H9 (cell line): ENCODE data around the gene CYB561D1. TPM values are rescaled to one million over a fixed set of nuclear protein-coding genes. Genes with fewer than 3 reads are reported as not detected.

Experiments
- DNase-seq: peaks from one replicate; pipeline ENCODE4 v3.0.0-alpha.2; 2017
- H2AFZ ChIP-seq: one replicate; pipeline ENCODE4 v1.6.1; 2013; ENCODE audit warnings: mild to moderate bottlenecking, low read length, control low read depth, moderate library complexity
- H2AK5ac ChIP-seq: 2 replicates; pipeline ENCODE4 v1.6.1; 2013; ENCODE audit warnings: low read length, control low read depth, mixed read lengths; ENCODE audit not compliant: insufficient read length
- H2BK120ac ChIP-seq: one replicate; pipeline ENCODE4 v1.6.1; 2013; ENCODE audit warnings: low read depth, mild to moderate bottlenecking, low read length, control low read depth, inconsistent platforms; ENCODE audit not compliant: poor library complexity, severe bottlenecking
- H2BK12ac ChIP-seq: 2 replicates; pipeline ENCODE4 v1.6.1; 2013; ENCODE audit warnings: low read length, control low read depth, mixed read lengths, low read depth; ENCODE audit not compliant: insufficient read length
- H2BK15ac ChIP-seq: 2 replicates; pipeline ENCODE4 v1.6.1; 2013; ENCODE audit warnings: low read depth, low read length, control low read depth
- H2BK20ac ChIP-seq: one replicate; pipeline ENCODE4 v1.6.1; 2013; ENCODE audit warnings: low read depth, mild to moderate bottlenecking, low read length, control low read depth, inconsistent platforms; ENCODE audit not compliant: poor library complexity, severe bottlenecking
- H2BK5ac ChIP-seq: 2 replicates; pipeline ENCODE4 v1.6.1; 2013; ENCODE audit warnings: low read length, control low read depth, mixed read lengths; ENCODE audit not compliant: insufficient read length
- H3K14ac ChIP-seq: 2 replicates; pipeline ENCODE4 v1.6.1; 2013; ENCODE audit warnings: low read length, control low read depth; ENCODE audit not compliant: insufficient read depth
- H3K18ac ChIP-seq: 2 replicates; pipeline ENCODE4 v1.6.1; 2013; ENCODE audit warnings: low read depth, mild to moderate bottlenecking, mixed read lengths, low read length, control low read depth; ENCODE audit not compliant: insufficient read length
- H3K23ac ChIP-seq: 2 replicates; pipeline ENCODE4 v1.6.1; 2013; ENCODE audit warnings: low read length, control low read depth, mixed read lengths, low read depth; ENCODE audit not compliant: insufficient read length
- H3K23me2 ChIP-seq: 2 replicates; pipeline ENCODE4 v1.6.1; 2013; ENCODE audit warnings: low read depth, mild to moderate bottlenecking, mixed read lengths, low read length, control low read depth; ENCODE audit not compliant: insufficient read length, poor library complexity, severe bottlenecking
- H3K27ac ChIP-seq: 2 replicates; pipeline ENCODE4 v1.5.1; 2013; ENCODE audit warnings: low read length, control low read depth, mixed read lengths, low read depth; ENCODE audit not compliant: insufficient read length
- H3K27me3 ChIP-seq: 2 replicates; pipeline ENCODE4 v1.6.1; 2013; ENCODE audit warnings: low read length, control low read depth, inconsistent platforms; ENCODE audit not compliant: insufficient read depth
- H3K4ac ChIP-seq: 2 replicates; pipeline ENCODE4 v1.6.1; 2013; ENCODE audit warnings: low read depth, mild to moderate bottlenecking, control low read depth, inconsistent platforms, low read length, moderate library complexity
- H3K4me1 ChIP-seq: 2 replicates; pipeline ENCODE4 v1.6.1; 2013; ENCODE audit warnings: low read length, control low read depth, inconsistent platforms; ENCODE audit not compliant: insufficient read depth
- H3K4me2 ChIP-seq: 2 replicates; pipeline ENCODE4 v1.6.1; 2013; ENCODE audit warnings: low read length, control low read depth, mixed read lengths; ENCODE audit not compliant: insufficient read length, insufficient read depth
- H3K56ac ChIP-seq: 2 replicates; pipeline ENCODE4 v1.6.1; 2013; ENCODE audit warnings: low read depth, mild to moderate bottlenecking, mixed read lengths, low read length, control low read depth; ENCODE audit not compliant: insufficient read length
- H3K79me1 ChIP-seq: 2 replicates; pipeline ENCODE4 v1.6.1; 2013; ENCODE audit warnings: low read depth, mild to moderate bottlenecking, moderate library complexity, low read length, control low read depth, inconsistent platforms; ENCODE audit not compliant: insufficient read depth, poor library complexity, severe bottlenecking
- H3K79me2 ChIP-seq: 2 replicates; pipeline ENCODE4 v1.6.1; 2013; ENCODE audit warnings: low read length, control low read depth, inconsistent platforms; ENCODE audit not compliant: insufficient read depth
- H3K9ac ChIP-seq: 2 replicates; pipeline ENCODE4 v1.6.1; 2013; ENCODE audit warnings: low read length, control low read depth, mixed read lengths; ENCODE audit not compliant: insufficient read length; ENCODE audit errors: extremely low read depth
- H3K9me3 ChIP-seq: one replicate; pipeline ENCODE4 v1.6.1; 2013; ENCODE audit warnings: low read depth, low read length, inconsistent platforms; ENCODE audit not compliant: control insufficient read depth
- H3T11ph ChIP-seq: one replicate; pipeline ENCODE4 v1.6.1; 2013; ENCODE audit warnings: mild to moderate bottlenecking, low read length, control low read depth, inconsistent platforms
- H4K20me1 ChIP-seq: one replicate; pipeline ENCODE4 v1.6.1; 2013; ENCODE audit not compliant: control insufficient read depth, insufficient read length, insufficient read depth
- H4K5ac ChIP-seq: 2 replicates; pipeline ENCODE4 v1.6.1; 2013; ENCODE audit warnings: low read depth, mild to moderate bottlenecking, mixed read lengths, low read length, control low read depth; ENCODE audit not compliant: insufficient read length
- H4K8ac ChIP-seq: replicated peaks from 2 replicates; pipeline ENCODE4 v1.6.1; 2013; ENCODE audit warnings: low read length, control low read depth, mixed read lengths, low read depth; ENCODE audit not compliant: insufficient read length
- H4K91ac ChIP-seq: 2 replicates; pipeline ENCODE4 v1.6.1; 2013; ENCODE audit warnings: low read depth, mild to moderate bottlenecking, moderate library complexity, mixed read lengths, low read length, control low read depth; ENCODE audit not compliant: insufficient read length
- H3K27ac Mint-ChIP-seq, 3 experiments: 2 replicates in 2 of 3; 3 replicates in 1 of 3; pipeline ENCODE4 v1.8.0; 2020 to 2021; ENCODE audit warnings: mixed read lengths in 3 of 3, mild to moderate bottlenecking in 1 of 3, moderate library complexity in 1 of 3
- H3K27me3 Mint-ChIP-seq: 2 replicates; pipeline ENCODE4 v1.8.0; 2021; ENCODE audit warnings: low read depth, mild to moderate bottlenecking, moderate library complexity, mixed read lengths
- H3K36me3 Mint-ChIP-seq, 3 experiments: 2 replicates in 2 of 3; 3 replicates in 1 of 3; pipeline ENCODE4 v1.8.0; 2020 to 2021; ENCODE audit warnings: low read depth in 3 of 3, mixed read lengths in 3 of 3; ENCODE audit not compliant: insufficient read depth in 1 of 3
- H3K4me1 Mint-ChIP-seq, 2 experiments: 2 replicates each; pipeline ENCODE4 v1.8.0; 2020; ENCODE audit warnings: mixed read lengths in 2 of 2
- H3K4me3 Mint-ChIP-seq, 2 experiments: 2 replicates in 1 of 2; 3 replicates in 1 of 2; pipeline ENCODE4 v1.8.0; 2020 to 2021; ENCODE audit warnings: mild to moderate bottlenecking in 2 of 2, mixed read lengths in 2 of 2, moderate library complexity in 1 of 2
- H3K9me3 Mint-ChIP-seq, 2 experiments: 2 replicates in 1 of 2; 3 replicates in 1 of 2; pipeline ENCODE4 v1.8.0; 2020; ENCODE audit warnings: mild to moderate bottlenecking in 2 of 2, mixed read lengths in 2 of 2, moderate library complexity in 1 of 2
- WGBS: extraction: QIAGEN DNeasy Blood & Tissue Kit; methylation state at CpG from one replicate; pipeline ENCODE4 v1.1.7; 2013; ENCODE audit warnings: missing lambda C conversion rate, low lambda C conversion rate, mixed read lengths; ENCODE audit not compliant: insufficient read length; ENCODE audit errors: extremely low coverage; 5-methylcytosine and 5-hydroxymethylcytosine counted together
- total RNA-seq: library from RNA; stranded (reverse); gene quantifications from 2 replicates; pipeline ENCODE4 v1.2.1, GENCODE V29; 2021
- TF ChIP-seq, protein P1 (sequence below): fragments of 200-600 bp; sonication (generic); conservative IDR thresholded peaks from 3 replicates; pipeline ENCODE4 v1.8.0; 2021; ENCODE audit warnings: antibody characterized with exemption, mild to moderate bottlenecking

CYB561D1 gene
- total RNA-seq, 1 experiment from 2014 or later = 6.5 TPM

DNA sequence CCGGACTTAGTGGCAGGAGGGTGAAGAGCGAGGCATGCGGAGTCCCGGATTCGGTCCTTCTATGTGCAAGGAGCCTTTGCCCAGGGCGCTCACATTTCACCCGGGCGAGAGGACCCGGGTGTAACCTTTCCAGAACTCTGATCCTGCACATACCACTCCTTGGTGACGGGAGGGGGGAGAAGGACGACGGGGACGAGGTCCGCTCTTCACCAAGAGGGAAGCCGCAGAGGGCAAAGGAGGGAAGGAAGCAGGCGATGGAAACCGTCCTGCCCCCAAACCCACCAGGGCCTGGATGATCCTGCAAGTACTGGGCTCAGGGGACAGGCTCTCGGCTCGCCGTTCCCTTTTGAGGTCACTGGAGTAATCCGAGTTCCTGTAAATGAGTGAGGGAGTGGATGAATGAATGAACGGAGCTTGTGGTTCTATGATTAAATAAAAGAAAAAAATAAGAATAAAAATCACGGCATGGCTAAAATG lies 26.6 kb upstream of the CYB561D1 start:
- no peak overlapping the region for H4K91ac ChIP-seq
- no peak overlapping the region for H3K27ac Mint-ChIP-seq
- no peak overlapping the region for H4K8ac ChIP-seq
- peaks cover 21 to 22% of the 10 kb centered on the region in 2 experiments for H3K4me1 Mint-ChIP-seq
- H4K5ac ChIP-seq = no peak overlapping the region
- H3K23me2 ChIP-seq = peaks cover 15% of the 10 kb centered on the region
- peaks cover 14% of the 10 kb centered on the region; the same call in 1 of the 2 replicates for H3K27me3 ChIP-seq
- no peak overlapping the region for H3K9ac ChIP-seq
- H3K4me1 ChIP-seq = no peaks in the 10 kb centered on the region; the same call in 1 of the 2 replicates
- H3K4me3 Mint-ChIP-seq = peak overlapping the region; percentile 66 to 82
- H2BK12ac ChIP-seq = no peak overlapping the region
- no peaks in the 10 kb centered on the region for H3K9me3 ChIP-seq
- H3K36me3 Mint-ChIP-seq = no peaks in the 10 kb centered on the region
- H3K27ac ChIP-seq = no peak overlapping the region
- H3K14ac ChIP-seq = no peak overlapping the region; the same call in 1 of the 2 replicates
- no peaks in the 10 kb centered on the region for H3K79me2 ChIP-seq
- H3K56ac ChIP-seq = no peak overlapping the region
- no peak overlapping the region for H2BK120ac ChIP-seq
- no peak overlapping the region for H2BK5ac ChIP-seq
- peak overlapping the region; percentile 67 for H3K4me2 ChIP-seq
- no peaks in the 10 kb centered on the region for H4K20me1 ChIP-seq
- peaks cover 79% of the 10 kb centered on the region for H3K27me3 Mint-ChIP-seq
- no peak overlapping the region for H2BK15ac ChIP-seq
- H3K23ac ChIP-seq = no peak overlapping the region
- DNase-seq = peak; percentile 49
- H3K4ac ChIP-seq = no peak overlapping the region
- peaks cover 0 to 3% of the 10 kb centered on the region in 2 experiments; a peak in 1 of 5 replicates for H3K9me3 Mint-ChIP-seq
- no peak overlapping the region for H3K18ac ChIP-seq
- TF ChIP-seq, protein P1, sequence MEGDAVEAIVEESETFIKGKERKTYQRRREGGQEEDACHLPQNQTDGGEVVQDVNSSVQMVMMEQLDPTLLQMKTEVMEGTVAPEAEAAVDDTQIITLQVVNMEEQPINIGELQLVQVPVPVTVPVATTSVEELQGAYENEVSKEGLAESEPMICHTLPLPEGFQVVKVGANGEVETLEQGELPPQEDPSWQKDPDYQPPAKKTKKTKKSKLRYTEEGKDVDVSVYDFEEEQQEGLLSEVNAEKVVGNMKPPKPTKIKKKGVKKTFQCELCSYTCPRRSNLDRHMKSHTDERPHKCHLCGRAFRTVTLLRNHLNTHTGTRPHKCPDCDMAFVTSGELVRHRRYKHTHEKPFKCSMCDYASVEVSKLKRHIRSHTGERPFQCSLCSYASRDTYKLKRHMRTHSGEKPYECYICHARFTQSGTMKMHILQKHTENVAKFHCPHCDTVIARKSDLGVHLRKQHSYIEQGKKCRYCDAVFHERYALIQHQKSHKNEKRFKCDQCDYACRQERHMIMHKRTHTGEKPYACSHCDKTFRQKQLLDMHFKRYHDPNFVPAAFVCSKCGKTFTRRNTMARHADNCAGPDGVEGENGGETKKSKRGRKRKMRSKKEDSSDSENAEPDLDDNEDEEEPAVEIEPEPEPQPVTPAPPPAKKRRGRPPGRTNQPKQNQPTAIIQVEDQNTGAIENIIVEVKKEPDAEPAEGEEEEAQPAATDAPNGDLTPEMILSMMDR = no peak
- no CpG with 5 or more reads among the region's 23 CpGs for WGBS
- no peak overlapping the region for H2BK20ac ChIP-seq
- H2AK5ac ChIP-seq = no peak overlapping the region
- H3T11ph ChIP-seq = no peak overlapping the region
- no peaks in the 10 kb centered on the region for H3K79me1 ChIP-seq
- H2AFZ ChIP-seq = no peak overlapping the region
